HCT116 (cell line): ENCODE measurements around the gene CNTNAP2. TPM values are rescaled to one million over a fixed set of nuclear protein-coding genes. Genes with fewer than 3 reads are reported as not detected.

ENCODE experiments used
- ATAC-seq: fragments of 200-7000 bp; cut with Tn5 transposase; 2 replicates; pipeline ENCODE4 v1.9.1; 2020; ENCODE audit warnings: mild to moderate bottlenecking, moderate library complexity
- BruUV-seq: library from RNA; stranded (reverse); fragments of 400-500 nt; replicated peaks from 2 replicates; lab custom pipeline; 2021; lab: Mats Ljungman, UMichigan
- CTCF ChIA-PET: fragments of 300-600 bp; sonication (Branson Sonifier 250); formaldehyde crosslinking; loops from one replicate; lab custom pipeline; 2021; ENCODE audit warnings: antibody characterized with exemption; lab: Charles Lee
- POLR2A ChIA-PET: fragments of 300-600, 350-600 bp; sonication (Branson Sonifier 250); formaldehyde crosslinking; loops from one replicate; lab custom pipeline; 2021; ENCODE audit warnings: antibody characterized with exemption; lab: Charles Lee
- RAD21 ChIA-PET, 2 experiments: fragments of 300-600 bp; sonication (Branson Sonifier 250); formaldehyde crosslinking; loops; one replicate each; lab custom pipeline; 2023; ENCODE audit warnings: low total read pairs in 2 of 2; ENCODE audit not compliant: uncharacterized antibody in 2 of 2, unreplicated experiment in 2 of 2, low non-redundant PET in 1 of 2; lab: Charles Lee
- DNase-seq: peaks from one replicate; pipeline ENCODE4 v3.0.0-alpha.2; 2010; ENCODE audit warnings: low read depth, low spot score
- H2AFZ ChIP-seq: fragments of 200-600 bp; shearing (Covaris generic), sonication (generic); 2 replicates; pipeline ENCODE4 v1.6.1; 2017; ENCODE audit warnings: low read depth, mixed run types, mixed read lengths, antibody characterized with exemption, low read length; ENCODE audit not compliant: poor library complexity, severe bottlenecking
- H3K27ac ChIP-seq: 2 replicates; pipeline ENCODE4 v1.5.1; 2012; ENCODE audit warnings: low read depth, low read length
- H3K27me3 ChIP-seq: fragments of 200-600 bp; sonication (generic); 2 replicates; pipeline ENCODE4 v1.6.1; 2016; ENCODE audit warnings: mixed run types, low read length, mixed read lengths; ENCODE audit not compliant: insufficient read depth
- H3K36me3 ChIP-seq, 2 experiments: fragments of 200-500 bp in 1 of 2; fragments of 200-600 bp in 1 of 2; sonication (Bioruptor generic) in 1 of 2; sonication (generic) in 1 of 2; 2 replicates each; pipeline versions ENCODE4 v1.5.1 to v1.6.1; 2014 to 2016; ENCODE audit warnings: low read length in 2 of 2, inconsistent platforms in 1 of 2, mixed read lengths in 1 of 2, mixed run types in 1 of 2; ENCODE audit not compliant: insufficient read depth in 2 of 2, control insufficient read depth in 1 of 2
- H3K4me1 ChIP-seq, 2 experiments: fragments of 200-600 bp in 1 of 2; sonication (generic) in 1 of 2; 2 replicates each; pipeline versions ENCODE4 v1.5.1 to v1.6.1; 2012 to 2017; ENCODE audit warnings: low read length in 2 of 2, inconsistent platforms in 1 of 2, mild to moderate bottlenecking in 1 of 2, mixed read lengths in 1 of 2, mixed run types in 1 of 2, moderate library complexity in 1 of 2; ENCODE audit not compliant: insufficient read depth in 2 of 2, control insufficient read depth in 1 of 2
- H3K4me2 ChIP-seq: fragments of 200-600 bp; sonication (generic); 2 replicates; pipeline ENCODE4 v1.6.1; 2017; ENCODE audit warnings: mixed run types, low read length, mixed read lengths
- H3K4me3 ChIP-seq, 2 experiments: fragments of 200-600 bp in 1 of 2; sonication (generic) in 1 of 2; replicated peaks in 1 of 2; 2 replicates each; pipeline ENCODE4 v1.5.1; 2011 to 2016; ENCODE audit warnings: low read length in 2 of 2, control low read depth in 1 of 2, low read depth in 1 of 2, mild to moderate bottlenecking in 1 of 2, mixed read lengths in 1 of 2, mixed run types in 1 of 2
- H3K79me2 ChIP-seq: fragments of 200-600 bp; sonication (generic); 2 replicates; pipeline ENCODE4 v1.6.1; 2017; ENCODE audit warnings: mild to moderate bottlenecking, mixed run types, low read length, moderate library complexity, mixed read lengths; ENCODE audit not compliant: insufficient read depth
- H3K9ac ChIP-seq: fragments of 200-600 bp; sonication (generic); 2 replicates; pipeline ENCODE4 v1.6.1; 2016; ENCODE audit warnings: low read length, mixed read lengths
- H3K9me2 ChIP-seq: fragments of 200-600 bp; sonication (generic), shearing (Covaris generic); 2 replicates; pipeline ENCODE4 v1.6.1; 2017; ENCODE audit warnings: mixed run types, mild to moderate bottlenecking, moderate library complexity; ENCODE audit not compliant: insufficient read depth
- H3K9me3 ChIP-seq, 2 experiments: fragments of 200-500 bp in 1 of 2; fragments of 200-600 bp in 1 of 2; sonication (Bioruptor generic) in 1 of 2; sonication (generic) in 1 of 2; 2 replicates each; pipeline ENCODE4 v1.6.1; 2014 to 2017; ENCODE audit warnings: low read length in 2 of 2, mixed read lengths in 2 of 2, inconsistent platforms in 1 of 2, low read depth in 1 of 2, mild to moderate bottlenecking in 1 of 2, mixed run types in 1 of 2, moderate library complexity in 1 of 2; ENCODE audit not compliant: control insufficient read depth in 1 of 2, insufficient read depth in 1 of 2
- H4K20me1 ChIP-seq: fragments of 200-600 bp; sonication (generic), shearing (Covaris generic); 2 replicates; pipeline ENCODE4 v1.6.1; 2017; ENCODE audit warnings: mixed run types, mild to moderate bottlenecking, moderate library complexity; ENCODE audit not compliant: insufficient read depth
- EZH2 ChIP-seq: fragments of 200-600 bp; sonication (generic); IDR thresholded peaks from 2 replicates; pipeline ENCODE4 v1.6.1; 2017; ENCODE audit warnings: antibody characterized with exemption, mixed run types
- EZH2phosphoT487 ChIP-seq: fragments of 200-600 bp; IDR thresholded peaks from 2 replicates; pipeline ENCODE4 v1.6.1; 2018; ENCODE audit warnings: antibody characterized with exemption, borderline replicate concordance
- FOSL1 ChIP-seq: IDR thresholded peaks from 2 replicates; pipeline ENCODE4 v1.6.1; 2012; ENCODE audit warnings: low read depth
- POLR2A ChIP-seq: IDR thresholded peaks from 2 replicates; pipeline ENCODE4 v1.7.0; 2011; ENCODE audit warnings: borderline replicate concordance; ENCODE audit not compliant: insufficient read depth, insufficient read length; ENCODE audit errors: extremely low read depth
- SIN3A ChIP-seq: IDR thresholded peaks from 2 replicates; pipeline ENCODE4 v1.6.1; 2012; ENCODE audit warnings: low read depth
- TCF7L2 ChIP-seq: IDR thresholded peaks from 2 replicates; pipeline ENCODE4 v1.7.0; 2011; ENCODE audit warnings: borderline replicate concordance, inconsistent platforms; ENCODE audit not compliant: insufficient read depth, insufficient read length; ENCODE audit errors: extremely low read depth
- YY1 ChIP-seq: IDR thresholded peaks from 2 replicates; pipeline ENCODE4 v1.6.1; 2011; ENCODE audit warnings: low read length, low read depth, moderate library complexity, mild to moderate bottlenecking; ENCODE audit not compliant: insufficient replicate concordance; ENCODE audit errors: extremely low read depth
- ZFX ChIP-seq: fragments of 450-650 bp; IDR thresholded peaks from 2 replicates; pipeline ENCODE4 v1.6.1; 2017
- ZNF274 ChIP-seq: fragments of 200-500 bp; sonication (Bioruptor generic); IDR thresholded peaks from 2 replicates; pipeline ENCODE4 v1.6.1; 2014; ENCODE audit warnings: mild to moderate bottlenecking, low read depth, low read length, inconsistent platforms
- intact Hi-C: fragments of 100-400 bp; cut with micrococcal nuclease; formaldehyde crosslinking; loops from 2 replicates; pipeline ENCODE4 v1.10.0; 2022
- total RNA-seq: library from RNA; stranded (reverse); gene quantifications from one replicate; pipeline ENCODE4 v1.2.1, GENCODE V29; 2021; ENCODE audit not compliant: unreplicated experiment
- TF ChIP-seq, protein P1 (sequence below): IDR thresholded peaks from 2 replicates; pipeline ENCODE4 v1.6.1; 2012; ENCODE audit warnings: low read depth
- TF ChIP-seq, protein P2 (sequence below): IDR thresholded peaks from 2 replicates; pipeline ENCODE4 v1.6.1; 2012

The CNTNAP2 gene
- total RNA-seq, 1 experiment from 2014 or later: 0.37 TPM

DNA sequence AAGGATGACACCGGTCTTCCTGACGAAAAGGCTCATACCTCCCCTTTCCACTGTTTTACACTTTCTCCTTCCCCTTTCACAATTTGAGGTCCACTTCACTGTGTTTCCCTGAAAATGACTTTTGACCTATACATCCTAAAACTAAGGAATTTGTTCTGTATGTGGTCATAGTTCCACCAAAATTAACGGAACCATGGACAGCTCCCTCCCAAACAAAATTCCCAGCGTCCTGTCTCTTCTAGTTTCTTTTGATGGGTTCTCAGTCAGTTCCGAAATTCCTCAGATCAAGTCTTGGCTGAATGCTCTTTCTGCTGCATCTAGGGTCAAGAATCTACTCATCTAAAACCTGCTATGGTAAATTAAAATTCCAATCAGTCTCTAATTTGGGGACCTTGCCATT lies 1191.9 kb downstream of the CNTNAP2 start:
- no peaks in the 10 kb centered on the region for H3K27me3 ChIP-seq
- H3K9me2 ChIP-seq: no peaks in the 10 kb centered on the region
- intact Hi-C loops: no loop called here
- H3K36me3 ChIP-seq: no peaks in the 10 kb centered on the region
- ChIA-PET RAD21 (no interaction called here), POLR2A (no interaction called here), CTCF (no interaction called here)
- DNase-seq: no peak
- TF ChIP-seq POLR2A (no peak), TCF7L2 (no peak), EZH2 (no peak)
- TF ChIP-seq, protein P1, sequence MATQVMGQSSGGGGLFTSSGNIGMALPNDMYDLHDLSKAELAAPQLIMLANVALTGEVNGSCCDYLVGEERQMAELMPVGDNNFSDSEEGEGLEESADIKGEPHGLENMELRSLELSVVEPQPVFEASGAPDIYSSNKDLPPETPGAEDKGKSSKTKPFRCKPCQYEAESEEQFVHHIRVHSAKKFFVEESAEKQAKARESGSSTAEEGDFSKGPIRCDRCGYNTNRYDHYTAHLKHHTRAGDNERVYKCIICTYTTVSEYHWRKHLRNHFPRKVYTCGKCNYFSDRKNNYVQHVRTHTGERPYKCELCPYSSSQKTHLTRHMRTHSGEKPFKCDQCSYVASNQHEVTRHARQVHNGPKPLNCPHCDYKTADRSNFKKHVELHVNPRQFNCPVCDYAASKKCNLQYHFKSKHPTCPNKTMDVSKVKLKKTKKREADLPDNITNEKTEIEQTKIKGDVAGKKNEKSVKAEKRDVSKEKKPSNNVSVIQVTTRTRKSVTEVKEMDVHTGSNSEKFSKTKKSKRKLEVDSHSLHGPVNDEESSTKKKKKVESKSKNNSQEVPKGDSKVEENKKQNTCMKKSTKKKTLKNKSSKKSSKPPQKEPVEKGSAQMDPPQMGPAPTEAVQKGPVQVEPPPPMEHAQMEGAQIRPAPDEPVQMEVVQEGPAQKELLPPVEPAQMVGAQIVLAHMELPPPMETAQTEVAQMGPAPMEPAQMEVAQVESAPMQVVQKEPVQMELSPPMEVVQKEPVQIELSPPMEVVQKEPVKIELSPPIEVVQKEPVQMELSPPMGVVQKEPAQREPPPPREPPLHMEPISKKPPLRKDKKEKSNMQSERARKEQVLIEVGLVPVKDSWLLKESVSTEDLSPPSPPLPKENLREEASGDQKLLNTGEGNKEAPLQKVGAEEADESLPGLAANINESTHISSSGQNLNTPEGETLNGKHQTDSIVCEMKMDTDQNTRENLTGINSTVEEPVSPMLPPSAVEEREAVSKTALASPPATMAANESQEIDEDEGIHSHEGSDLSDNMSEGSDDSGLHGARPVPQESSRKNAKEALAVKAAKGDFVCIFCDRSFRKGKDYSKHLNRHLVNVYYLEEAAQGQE: 0 out of 2 replicates have a peak, but pooled peaks have one; percentile 8
- H3K4me2 ChIP-seq: no peak overlapping the region
- no peak overlapping the region for H3K27ac ChIP-seq
- H3K4me1 ChIP-seq: no peaks in the 10 kb centered on the region
- H4K20me1 ChIP-seq: no peaks in the 10 kb centered on the region
- H3K4me3 ChIP-seq: no peak overlapping the region
- peaks cover 9 to 22% of the 10 kb centered on the region in 2 experiments; a peak in 2 of 4 replicates for H3K9me3 ChIP-seq
- no peak overlapping the region for H2AFZ ChIP-seq
- no peaks in the 10 kb centered on the region for H3K79me2 ChIP-seq
- BruUV-seq: no TSS peak
- no peak overlapping the region for H3K9ac ChIP-seq
- ATAC-seq: no peak

DNA sequence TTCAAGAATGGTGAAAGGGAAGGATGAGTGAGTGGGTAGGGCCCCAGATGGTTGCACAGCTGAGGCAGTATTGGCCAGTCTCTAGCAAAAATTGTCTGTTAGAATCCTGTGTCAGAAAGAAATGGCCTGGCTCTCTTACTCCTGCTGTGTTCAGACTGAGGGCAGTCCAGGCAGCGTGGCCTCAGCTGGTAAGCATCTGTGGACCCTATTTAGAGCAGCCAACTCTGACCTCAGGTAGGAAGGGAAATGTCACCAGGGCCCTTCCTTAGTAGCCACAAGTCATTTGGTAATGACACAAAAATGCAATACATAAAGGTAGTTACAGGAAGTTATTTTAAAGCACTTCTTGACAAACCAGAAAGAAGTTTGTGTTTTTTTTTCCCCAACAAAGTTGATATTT lies 1194.7 kb downstream of the CNTNAP2 start:
- RAD21 ChIA-PET: no interaction called here
- ATAC-seq (no peak), DNase-seq (no peak)
- CTCF ChIA-PET: no interaction called here
- no peak overlapping the region for H3K4me3 ChIP-seq
- H3K4me2 ChIP-seq: no peak overlapping the region
- BruUV-seq: no TSS peak
- no peak overlapping the region for H3K9ac ChIP-seq
- no peaks in the 10 kb centered on the region for H4K20me1 ChIP-seq
- no peaks in the 10 kb centered on the region for H3K4me1 ChIP-seq
- H3K36me3 ChIP-seq: no peaks in the 10 kb centered on the region
- TF ChIP-seq ZNF274 (no peak), YY1 (no peak), FOSL1 (no peak), SIN3A (no peak), POLR2A (no peak), EZH2phosphoT487 (no peak), ZFX (no peak)
- TF ChIP-seq, protein P2, sequence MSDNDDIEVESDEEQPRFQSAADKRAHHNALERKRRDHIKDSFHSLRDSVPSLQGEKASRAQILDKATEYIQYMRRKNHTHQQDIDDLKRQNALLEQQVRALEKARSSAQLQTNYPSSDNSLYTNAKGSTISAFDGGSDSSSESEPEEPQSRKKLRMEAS: no peak
- H2AFZ ChIP-seq: no peak overlapping the region
- H3K9me2 ChIP-seq: no peaks in the 10 kb centered on the region
- intact Hi-C loops: no loop called here
- no peaks in the 10 kb centered on the region for H3K79me2 ChIP-seq
- POLR2A ChIA-PET: no interaction called here
- peaks cover 8 to 17% of the 10 kb centered on the region in 2 experiments; a peak in 2 of 4 replicates for H3K9me3 ChIP-seq
- no peak overlapping the region for H3K27ac ChIP-seq
- H3K27me3 ChIP-seq: no peaks in the 10 kb centered on the region
